ENCODE data around the gene RFX2. TPM values are rescaled to one million over a fixed set of nuclear protein-coding genes. Genes with fewer than 3 reads are reported as not detected.

The RFX2 gene
- total RNA-seq (1 to 10 TPM; 5.6 to 6.7 TPM), polyA plus RNA-seq (1 to 10 TPM; 3.6 to 6.0 TPM)

DNA sequence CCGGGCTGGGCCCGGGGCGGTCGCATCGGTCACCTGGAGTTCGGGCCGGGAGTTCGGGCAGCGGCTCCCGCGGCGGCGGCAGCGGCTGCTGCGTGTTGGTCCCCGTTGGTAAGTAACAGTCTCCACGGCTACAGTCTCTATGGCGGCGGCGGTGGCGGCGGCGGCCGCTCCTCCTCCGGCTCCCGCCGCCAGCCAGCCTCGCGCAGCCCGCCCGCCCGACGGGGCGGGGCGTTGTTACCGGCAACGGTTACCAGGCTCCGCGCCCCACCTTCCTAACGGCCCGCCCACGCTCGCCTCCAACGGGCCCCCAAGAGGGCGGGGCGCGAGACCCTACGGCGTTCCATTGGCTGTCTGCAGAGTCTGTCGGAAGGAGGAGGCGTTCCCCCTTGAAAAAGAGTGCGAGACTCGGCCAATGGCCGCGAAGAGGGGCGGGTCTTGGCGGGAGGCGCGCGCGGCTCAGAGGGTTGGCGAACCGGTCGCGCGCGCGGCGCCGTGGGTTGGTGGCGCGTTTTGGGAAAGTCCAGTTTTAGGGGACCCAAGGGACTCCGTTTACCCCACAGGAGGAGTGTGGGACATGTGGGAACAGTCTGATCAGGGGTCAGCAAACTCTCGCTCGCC is at the start of gene RFX2:
Gene RFX2 (minus strand): TSS at position 141 of the 618 bp plus-strand sequence. CDS start 63,004 bp downstream, outside the sequence.
- peak within 1 kb of the TSS; percentile 43 for H3K27ac ChIP-seq (ENCODE audit: low read depth, low read length)
- peak within 1 kb of the TSS; percentile 52 to 55 for H3K4me3 ChIP-seq (ENCODE audit: low read length in 2 of 2)
- Mint-ChIP-seq H3K4me1 (peaks cover 11 to 26% (median 23%) of the 10 kb centered on the region in 4 donors), H3K4me3 (peak within 1 kb of the TSS; percentile 90 to 97 (median 94)), H3K27ac (peak within 1 kb of the TSS; percentile 93 to 97 (median 95)), H3K9me3 (peaks cover 0 to 2% (median 0%) of the 10 kb centered on the region in 8 donors), H3K36me3 (peaks cover 0 to 12% of the 10 kb centered on the region in 2 donors), H3K27me3 (peaks cover 2 to 7% of the 10 kb centered on the region in 2 donors)
- peaks cover 27% of the 10 kb centered on the region for H3K4me1 ChIP-seq (ENCODE audit: insufficient read depth, low read length)
- ChIA-PET POLR2A (ENCODE audit: partially characterized antibody) (interaction anchor here (1.2 kb wide), 1 partner anchor 23 kb away, joined by 3 read pairs; no protein-coding TSS in a partner anchor), CTCF (ENCODE audit: partially characterized antibody) (interaction anchor here (1.0 to 1.7 kb wide), 3 partner anchors 10 to 61 kb away, joined by 3 to 16 read pairs (median 3); no protein-coding TSS in a partner anchor)
- intact Hi-C loops (cut with micrococcal nuclease): loop anchor here (1.0 to 5.0 kb wide), 5 partner anchors 133 to 320 kb away; partner anchors contain the start of genes CLPP, DUS3L, RANBP3 and VMAC
- DNase-seq: peak; percentile 99 to 100 (median 99)
- H3K27me3 ChIP-seq (ENCODE audit: insufficient read depth, low read length): peaks cover 4% of the 10 kb centered on the region
- no peaks in the 10 kb centered on the region for H3K9me3 ChIP-seq (ENCODE audit: control insufficient read depth in 1 of 2, low read length in 2 of 2)
- H3K36me3 ChIP-seq (ENCODE audit: insufficient read depth, low read length): no peaks in the 10 kb centered on the region

DNA sequence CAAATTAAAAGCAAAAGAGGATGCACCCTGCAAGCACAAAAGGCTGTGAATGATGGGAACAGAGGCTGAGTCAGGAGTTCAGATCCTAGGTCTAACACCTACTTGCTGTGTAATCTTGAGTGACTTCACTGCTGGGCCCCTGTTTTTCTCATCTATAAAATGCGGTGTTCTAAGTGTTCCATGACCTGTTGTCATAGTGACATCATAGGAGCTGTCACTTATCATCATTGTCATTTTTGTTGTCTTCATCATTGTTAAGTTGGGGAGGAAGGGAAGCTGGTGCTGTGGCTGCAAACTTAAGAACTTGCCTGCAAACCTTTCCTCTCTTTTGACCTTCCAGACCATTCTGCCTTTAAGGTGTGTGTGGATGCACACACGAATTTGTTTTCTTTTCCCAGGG is 45.7 kb upstream of the RFX2 start:
- Histone ChIP-seq H3K36me3 (ENCODE audit: insufficient read depth, low read length) (no peaks in the 10 kb centered on the region), H3K4me1 (ENCODE audit: insufficient read depth, low read length) (peaks cover 1% of the 10 kb centered on the region), H3K9me3 (ENCODE audit: control insufficient read depth in 1 of 2, low read length in 2 of 2) (no peaks in the 10 kb centered on the region), H3K27me3 (ENCODE audit: insufficient read depth, low read length) (no peaks in the 10 kb centered on the region), H3K4me3 (ENCODE audit: low read length in 2 of 2) (no peak overlapping the region), H3K27ac (ENCODE audit: low read depth, low read length) (no peak overlapping the region)
- intact Hi-C loops (cut with micrococcal nuclease): no loop called here
- peak overlapping the region in 1 of 8 donors; percentile 7 for H3K4me3 Mint-ChIP-seq
- POLR2A ChIA-PET (ENCODE audit: partially characterized antibody): no interaction called here
- H3K27me3 Mint-ChIP-seq: no peaks in the 10 kb centered on the region
- H3K36me3 Mint-ChIP-seq: no peaks in the 10 kb centered on the region
- CTCF ChIA-PET (ENCODE audit: partially characterized antibody): no interaction called here
- peaks cover under 1 to 6% (median 2%) of the 10 kb centered on the region in 4 donors for H3K4me1 Mint-ChIP-seq
- peaks cover 0 to 33% (median 14%) of the 10 kb centered on the region in 8 donors for H3K9me3 Mint-ChIP-seq
- no peak for DNase-seq
- no peak overlapping the region for H3K27ac Mint-ChIP-seq

DNA sequence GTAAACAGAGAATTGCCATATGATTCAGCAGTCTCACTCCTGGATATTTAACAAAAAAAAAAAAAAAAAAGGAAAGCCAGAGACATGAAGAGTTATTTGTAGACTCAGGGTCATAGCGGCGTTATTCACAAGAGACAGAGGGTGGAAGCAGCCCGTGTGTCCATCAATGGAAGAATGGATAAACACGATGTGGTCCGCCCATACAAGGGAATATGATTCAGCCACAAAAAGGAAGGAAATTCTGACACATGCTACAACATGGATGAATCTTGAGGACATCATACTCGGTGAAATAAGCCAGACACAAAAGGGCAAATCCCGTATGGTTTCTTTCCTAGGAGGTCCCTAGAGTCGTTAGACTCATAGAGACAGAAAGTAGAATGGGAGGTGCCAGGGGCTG is 40.0 kb upstream of the RFX2 start:
- intact Hi-C loops (cut with micrococcal nuclease): no loop called here
- no peak overlapping the region for H3K4me3 Mint-ChIP-seq
- H3K36me3 ChIP-seq (ENCODE audit: insufficient read depth, low read length): no peaks in the 10 kb centered on the region
- H3K36me3 Mint-ChIP-seq: no peaks in the 10 kb centered on the region
- no peak overlapping the region for H3K27ac Mint-ChIP-seq
- H3K9me3 ChIP-seq (ENCODE audit: control insufficient read depth in 1 of 2, low read length in 2 of 2): no peaks in the 10 kb centered on the region
- CTCF ChIA-PET (ENCODE audit: partially characterized antibody): interaction anchor here (0.7 kb wide), 1 partner anchor 80 kb away, joined by 3 read pairs; no protein-coding TSS in a partner anchor
- POLR2A ChIA-PET (ENCODE audit: partially characterized antibody): no interaction called here
- DNase-seq: no peak
- H3K4me1 Mint-ChIP-seq: no peaks in the 10 kb centered on the region
- no peak overlapping the region for H3K27ac ChIP-seq (ENCODE audit: low read depth, low read length)
- H3K4me3 ChIP-seq (ENCODE audit: low read length in 2 of 2): no peak overlapping the region
- H3K27me3 ChIP-seq (ENCODE audit: insufficient read depth, low read length): no peaks in the 10 kb centered on the region
- no peaks in the 10 kb centered on the region for H3K4me1 ChIP-seq (ENCODE audit: insufficient read depth, low read length)
- peaks cover 0 to 13% (median 4%) of the 10 kb centered on the region in 8 donors for H3K9me3 Mint-ChIP-seq
- H3K27me3 Mint-ChIP-seq: peaks cover 3 to 9% of the 10 kb centered on the region in 2 donors

DNA sequence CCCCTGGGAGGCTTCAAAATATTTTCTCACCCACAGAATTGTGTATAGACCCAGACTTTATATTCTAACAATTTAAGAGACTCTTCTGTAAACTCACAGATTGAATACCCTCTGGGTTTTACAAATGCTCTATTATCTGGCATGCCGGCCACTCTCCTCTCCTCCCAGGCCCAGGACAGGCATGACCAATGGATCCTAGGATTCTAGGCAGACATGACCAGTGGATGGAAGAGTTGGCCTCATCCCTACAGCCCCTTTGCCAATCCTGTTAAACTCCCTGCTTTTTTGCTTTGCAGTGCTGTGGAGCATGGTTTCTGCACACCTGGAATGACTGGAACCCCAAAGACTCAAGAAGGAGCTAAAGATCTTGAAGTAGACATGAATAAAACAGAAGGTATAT is 30.9 kb upstream of the RFX2 start:
- no peaks in the 10 kb centered on the region for H3K27me3 ChIP-seq (ENCODE audit: insufficient read depth, low read length)
- H3K36me3 Mint-ChIP-seq: no peaks in the 10 kb centered on the region
- no peak overlapping the region for H3K27ac ChIP-seq (ENCODE audit: low read depth, low read length)
- H3K4me3 Mint-ChIP-seq: no peak overlapping the region
- H3K27me3 Mint-ChIP-seq: peaks cover 3 to 5% of the 10 kb centered on the region in 2 donors
- CTCF ChIA-PET (ENCODE audit: partially characterized antibody): no interaction called here
- H3K4me1 ChIP-seq (ENCODE audit: insufficient read depth, low read length): no peaks in the 10 kb centered on the region
- no peak for DNase-seq
- H3K4me1 Mint-ChIP-seq: no peaks in the 10 kb centered on the region
- no peaks in the 10 kb centered on the region for H3K9me3 ChIP-seq (ENCODE audit: control insufficient read depth in 1 of 2, low read length in 2 of 2)
- no peaks in the 10 kb centered on the region for H3K36me3 ChIP-seq (ENCODE audit: insufficient read depth, low read length)
- no peak overlapping the region for H3K27ac Mint-ChIP-seq
- intact Hi-C loops (cut with micrococcal nuclease): no loop called here
- H3K9me3 Mint-ChIP-seq: no peaks in the 10 kb centered on the region
- POLR2A ChIA-PET (ENCODE audit: partially characterized antibody): no interaction called here
- H3K4me3 ChIP-seq (ENCODE audit: low read length in 2 of 2): no peak overlapping the region

DNA sequence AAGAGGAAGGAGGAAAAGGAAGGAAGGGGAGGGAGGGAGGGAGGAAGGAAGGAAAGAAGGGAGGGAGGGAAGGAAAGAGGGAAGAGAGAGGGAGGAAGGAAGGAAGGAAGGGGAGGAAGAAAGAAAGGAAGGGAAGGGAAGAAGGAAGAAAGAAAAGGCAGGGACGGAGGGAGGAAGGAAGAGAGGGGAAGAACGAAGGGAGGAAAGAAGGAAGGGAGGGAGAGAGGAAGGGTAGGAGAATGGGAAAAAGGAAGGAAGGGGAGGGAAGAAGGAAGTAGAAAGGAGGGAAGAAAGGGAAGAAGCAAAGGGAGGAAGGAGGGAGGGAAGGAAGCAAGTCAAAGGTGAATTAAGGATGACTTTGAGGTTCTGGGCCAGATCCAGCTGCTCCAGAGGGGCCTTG is 28.2 kb upstream of the RFX2 start:
- H3K4me1 Mint-ChIP-seq: no peaks in the 10 kb centered on the region
- H3K36me3 Mint-ChIP-seq: no peaks in the 10 kb centered on the region
- ChIA-PET CTCF (ENCODE audit: partially characterized antibody) (no interaction called here), POLR2A (ENCODE audit: partially characterized antibody) (no interaction called here)
- Histone ChIP-seq H3K4me3 (ENCODE audit: low read length in 2 of 2) (no peak overlapping the region), H3K36me3 (ENCODE audit: insufficient read depth, low read length) (no peaks in the 10 kb centered on the region), H3K27me3 (ENCODE audit: insufficient read depth, low read length) (no peaks in the 10 kb centered on the region), H3K27ac (ENCODE audit: low read depth, low read length) (no peak overlapping the region), H3K4me1 (ENCODE audit: insufficient read depth, low read length) (no peaks in the 10 kb centered on the region), H3K9me3 (ENCODE audit: control insufficient read depth in 1 of 2, low read length in 2 of 2) (no peaks in the 10 kb centered on the region)
- no peak for DNase-seq
- intact Hi-C loops (cut with micrococcal nuclease): no loop called here
- H3K4me3 Mint-ChIP-seq: no peak overlapping the region
- H3K27me3 Mint-ChIP-seq: peaks cover 3 to 5% of the 10 kb centered on the region in 2 donors
- H3K9me3 Mint-ChIP-seq: no peaks in the 10 kb centered on the region
- no peak overlapping the region for H3K27ac Mint-ChIP-seq

DNA sequence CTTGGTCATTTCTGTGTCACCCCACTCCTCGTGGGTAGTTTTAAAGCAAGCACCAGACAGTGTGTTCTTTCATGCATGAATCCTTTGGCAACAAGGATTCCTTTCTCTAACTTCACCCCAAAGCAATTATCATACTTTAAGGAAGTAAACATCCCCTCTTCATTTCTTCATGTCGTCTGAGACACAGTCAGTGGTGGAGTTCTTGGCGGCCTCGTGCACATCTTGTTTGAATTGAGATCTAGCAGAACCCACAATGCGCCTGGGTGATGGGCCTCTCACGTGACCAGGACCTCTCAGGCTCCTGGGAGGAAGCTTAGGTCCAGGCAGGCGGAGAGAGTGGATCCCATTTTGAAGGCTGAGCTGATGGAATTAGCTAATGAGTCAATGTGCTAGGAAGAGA is 27.8 kb upstream of the RFX2 start:
- Histone ChIP-seq H3K9me3 (ENCODE audit: control insufficient read depth in 1 of 2, low read length in 2 of 2) (no peaks in the 10 kb centered on the region), H3K27me3 (ENCODE audit: insufficient read depth, low read length) (no peaks in the 10 kb centered on the region), H3K36me3 (ENCODE audit: insufficient read depth, low read length) (no peaks in the 10 kb centered on the region), H3K4me1 (ENCODE audit: insufficient read depth, low read length) (no peaks in the 10 kb centered on the region), H3K27ac (ENCODE audit: low read depth, low read length) (no peak overlapping the region), H3K4me3 (ENCODE audit: low read length in 2 of 2) (no peak overlapping the region)
- Mint-ChIP-seq H3K27me3 (peaks cover 3 to 5% of the 10 kb centered on the region in 2 donors), H3K27ac (no peak overlapping the region), H3K4me1 (no peaks in the 10 kb centered on the region), H3K9me3 (no peaks in the 10 kb centered on the region), H3K36me3 (no peaks in the 10 kb centered on the region), H3K4me3 (no peak overlapping the region)
- intact Hi-C loops (cut with micrococcal nuclease): no loop called here
- DNase-seq: no peak
- POLR2A ChIA-PET (ENCODE audit: partially characterized antibody): no interaction called here
- CTCF ChIA-PET (ENCODE audit: partially characterized antibody): no interaction called here

- Mint-ChIP-seq H3K9me3 (peaks cover 0 to 3% (median 0%) of the 10 kb centered on the region in 8 donors), H3K27ac (no peak overlapping the region), H3K4me1 (no peaks in the 10 kb centered on the region), H3K4me3 (no peak overlapping the region), H3K27me3 (peaks cover 0 to 2% of the 10 kb centered on the region in 2 donors), H3K36me3 (no peaks in the 10 kb centered on the region)
- Histone ChIP-seq H3K27me3 (ENCODE audit: insufficient read depth, low read length) (no peaks in the 10 kb centered on the region), H3K36me3 (ENCODE audit: insufficient read depth, low read length) (no peaks in the 10 kb centered on the region), H3K9me3 (ENCODE audit: control insufficient read depth in 1 of 2, low read length in 2 of 2) (no peaks in the 10 kb centered on the region), H3K4me3 (ENCODE audit: low read length in 2 of 2) (no peak overlapping the region), H3K27ac (ENCODE audit: low read depth, low read length) (no peak overlapping the region), H3K4me1 (ENCODE audit: insufficient read depth, low read length) (no peaks in the 10 kb centered on the region)
- intact Hi-C loops (cut with micrococcal nuclease): no loop called here
- POLR2A ChIA-PET (ENCODE audit: partially characterized antibody): no interaction called here
- no peak for DNase-seq
- CTCF ChIA-PET (ENCODE audit: partially characterized antibody): no interaction called here
Measured at GRCh38 chr19:6133231-6133630, 22.9 kb upstream of the RFX2 start.
